ENCODE results near the gene GRSF1.
"Not testable (repeated sequence)": the region's sequence is repeated elsewhere in the genome, so short reads cannot be mapped to it uniquely, and the experiment has no call there.

The GRSF1 gene

GRCh38 chr4:70788733-70789132 lies 51.0 kb downstream of the GRSF1 start:
- DNase-seq (ENCODE audit: low read depth) = no peak
- no peak overlapping the region for H3K4me3 ChIP-seq (ENCODE audit: low read length)
- no peak for TF ChIP-seq CTCF (conservative IDR thresholded peaks at IDR 0.05; ENCODE audit: low read depth, low read length)

DNA sequence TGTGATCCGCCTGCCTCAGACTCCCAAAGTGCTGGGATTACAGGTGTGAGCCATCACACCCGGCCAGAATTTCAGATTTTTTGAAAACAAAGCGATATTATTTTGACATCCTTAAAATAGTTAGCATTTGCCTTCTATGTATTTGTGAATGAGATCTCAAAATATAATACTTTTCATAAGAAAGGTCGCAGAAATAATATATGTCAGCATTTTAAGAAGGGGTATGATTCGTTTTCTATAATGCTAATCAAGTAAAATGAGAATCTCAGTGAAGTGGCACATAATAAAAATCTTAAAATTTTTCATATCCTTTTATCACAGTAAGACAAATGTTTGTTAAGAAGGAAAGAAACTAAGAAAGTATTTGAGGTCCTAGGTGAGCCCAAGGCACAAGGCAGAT lies 52.2 kb downstream of the GRSF1 start:
- no peak for TF ChIP-seq CTCF (conservative IDR thresholded peaks at IDR 0.05; ENCODE audit: low read depth, low read length)
- DNase-seq (ENCODE audit: low read depth) = no peak
- no peak overlapping the region for H3K4me3 ChIP-seq (ENCODE audit: low read length)

GRCh38 chr4:70783096-70783495 lies 56.6 kb downstream of the GRSF1 start:
- DNase-seq (ENCODE audit: low read depth) = no peak
- H3K4me3 ChIP-seq (ENCODE audit: low read length) = no peak overlapping the region
- no peak for TF ChIP-seq CTCF (conservative IDR thresholded peaks at IDR 0.05; ENCODE audit: low read depth, low read length)

DNA sequence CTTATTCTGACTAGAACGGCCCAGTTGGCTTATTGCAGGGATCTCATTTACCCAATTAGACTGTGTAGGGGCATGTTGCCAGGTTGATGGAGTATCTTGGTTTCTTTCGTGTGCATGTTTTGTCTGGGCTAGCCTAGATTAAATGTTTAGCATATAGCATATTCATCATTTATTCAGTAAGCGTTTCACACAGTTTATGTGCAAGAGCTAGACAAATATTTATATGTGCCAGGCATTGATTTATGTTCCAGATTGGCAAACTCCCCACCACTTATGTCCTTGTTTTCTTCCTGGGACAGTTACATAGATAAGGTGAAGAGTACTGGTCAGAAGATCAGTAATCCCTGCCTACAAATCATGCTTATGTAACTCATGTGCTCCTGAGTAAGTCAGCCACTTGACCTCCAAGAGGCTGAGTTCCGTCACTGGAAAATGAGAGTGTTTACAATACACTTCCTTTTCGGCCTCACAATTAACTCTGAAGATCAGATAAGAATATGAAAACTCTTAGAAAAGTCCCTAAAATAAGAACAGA lies 60.7 kb downstream of the GRSF1 start:
- peak; percentile 65 for DNase-seq (ENCODE audit: low read depth)
- H3K4me3 ChIP-seq (ENCODE audit: low read length) = no peak overlapping the region
- TF ChIP-seq CTCF (conservative IDR thresholded peaks at IDR 0.05; ENCODE audit: low read depth, low read length) = no peak

DNA sequence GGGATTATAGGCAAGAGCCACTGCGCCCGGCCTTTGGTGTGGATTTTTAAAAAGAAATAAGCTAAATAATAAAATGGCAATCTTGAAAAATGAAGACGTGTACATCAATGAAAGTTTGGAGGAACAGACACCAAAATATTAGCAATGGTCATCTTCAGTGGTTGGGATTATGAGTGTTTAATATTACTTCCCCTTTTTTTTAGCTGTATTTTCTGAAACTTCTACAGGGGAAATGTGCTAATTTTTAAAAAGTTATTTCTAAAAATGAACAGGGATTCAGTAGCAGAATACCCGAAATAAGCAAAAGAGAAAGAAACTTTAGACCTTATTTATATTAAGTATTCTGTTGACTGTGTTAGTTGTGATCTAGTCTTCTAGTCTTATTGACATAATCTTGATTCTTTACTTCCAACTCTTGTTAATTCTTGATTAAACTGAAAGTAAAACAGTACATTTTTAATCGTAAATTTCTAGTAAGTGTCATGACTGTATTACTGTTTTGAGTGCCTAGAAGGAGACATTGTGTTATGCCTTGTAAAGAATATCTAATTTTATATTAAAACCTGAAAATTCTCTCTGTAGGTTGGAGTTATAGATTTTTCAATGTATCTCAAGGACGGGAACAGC lies 66.6 kb downstream of the GRSF1 start:
- no peak overlapping the region for H3K4me3 ChIP-seq (ENCODE audit: low read length)
- DNase-seq (ENCODE audit: low read depth) = no peak
- TF ChIP-seq CTCF (conservative IDR thresholded peaks at IDR 0.05; ENCODE audit: low read depth, low read length) = no peak

- not testable (repeated sequence) for DNase-seq (ENCODE audit: low read depth); H3K4me3 ChIP-seq (ENCODE audit: low read length)
Measured at GRCh38 chr4:70769396-70769795, 70.3 kb downstream of the GRSF1 start.

DNA sequence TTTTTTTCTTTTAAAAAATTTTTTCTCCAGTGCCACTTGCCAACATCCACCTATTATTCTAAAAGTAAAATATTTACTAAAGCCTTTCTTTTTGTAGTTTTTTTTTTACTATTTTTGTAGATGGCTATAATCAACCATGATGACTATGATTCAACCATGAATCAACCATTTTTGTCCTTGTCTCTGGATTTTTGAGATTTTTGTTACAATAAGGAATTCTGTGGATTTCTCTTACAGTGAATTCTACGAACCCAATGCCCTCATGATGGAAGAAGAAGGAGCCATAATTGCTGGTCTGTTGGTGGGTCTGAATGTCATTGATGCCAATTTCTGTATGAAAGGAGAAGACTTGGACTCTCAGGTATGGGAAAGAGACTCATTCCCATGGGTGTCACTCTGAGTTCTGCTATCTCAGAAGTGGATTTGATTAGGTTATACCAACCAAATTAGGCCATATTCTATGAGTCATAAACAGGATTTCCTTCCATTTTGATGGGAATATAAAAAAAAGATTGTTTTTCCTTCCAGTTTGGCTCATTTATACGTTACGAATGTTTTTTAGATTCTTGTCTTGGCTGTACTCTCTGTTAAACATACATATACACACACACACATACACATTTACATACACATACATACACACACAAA lies 71.3 kb downstream of the GRSF1 start:
- no peak for DNase-seq (ENCODE audit: low read depth)
- no peak for TF ChIP-seq CTCF (conservative IDR thresholded peaks at IDR 0.05; ENCODE audit: low read depth, low read length)
- H3K4me3 ChIP-seq (ENCODE audit: low read length) = no peak overlapping the region
